ENCODE data around the gene MSN. TPM values are rescaled to one million over a fixed set of nuclear protein-coding genes. Genes with fewer than 3 reads are reported as not detected.

The MSN gene
- total and polyA plus RNA-seq, 12 donors, result 60.2 to 238 (median 120) TPM

- peak overlapping the region in 3 of 10 donors; percentile 27 to 56 (median 55) for H3K27ac ChIP-seq
- H3K4me3 ChIP-seq, result no peak overlapping the region
- ATAC-seq, result peak in 6 of 8 donors; percentile 18 to 64 (median 31)
- no peaks in the 10 kb centered on the region for H3K9me3 ChIP-seq
- intact Hi-C loops (cut with DNase I), result loop anchor here in 2 of 10 donors (5.0 to 10.0 kb wide), 2 partner anchors 46 to 123 kb away; no protein-coding TSS in a partner anchor
- 50 to 86% methylated on average over 2 of the region's 2 CpGs for WGBS, 2 donors
- peaks cover 0 to 19% (median 0%) of the 10 kb centered on the region in 7 donors for H3K27me3 ChIP-seq
- DNase-seq, result peak in 1 of 2 donors; percentile 7
- TF ChIP-seq CTCF (IDR thresholded peaks at IDR 0.05), result no peak
- peaks cover 0 to 91% (median 46%) of the 10 kb centered on the region in 9 donors for H3K4me1 ChIP-seq
- H3K36me3 ChIP-seq, result peaks cover 0 to 51% (median 0%) of the 10 kb centered on the region in 9 donors
These were observed 53.0 kb downstream of the MSN start for GRCh38 chrX:65720381-65720964.

- H3K4me3 ChIP-seq, result no peak overlapping the region
- 28 to 50% methylated on average over 2 of the region's 2 CpGs for WGBS, 2 donors
- no peak for TF ChIP-seq CTCF (IDR thresholded peaks at IDR 0.05)
- H3K36me3 ChIP-seq, result peaks cover 0 to 46% (median 4%) of the 10 kb centered on the region in 9 donors
- ATAC-seq, result peak in 3 of 8 donors; percentile 8 to 39 (median 18)
- intact Hi-C loops (cut with DNase I), result loop anchor here in 2 of 10 donors (5.0 to 10.0 kb wide), 2 partner anchors 49 to 126 kb away; no protein-coding TSS in a partner anchor
- peaks cover 0 to 83% (median 38%) of the 10 kb centered on the region in 9 donors for H3K4me1 ChIP-seq
- no peaks in the 10 kb centered on the region for H3K9me3 ChIP-seq
- H3K27me3 ChIP-seq, result peaks cover 0 to 5% (median 0%) of the 10 kb centered on the region in 7 donors
- no peak for DNase-seq
- H3K27ac ChIP-seq, result peak overlapping the region in 6 of 10 donors; percentile 12 to 67 (median 36)
These were observed 56.3 kb downstream of the MSN start for GRCh38 chrX:65723706-65724105.

- Histone ChIP-seq H3K9me3 (no peaks in the 10 kb centered on the region), H3K4me1 (peaks cover 0 to 56% (median 30%) of the 10 kb centered on the region in 9 donors), H3K4me3 (no peak overlapping the region), H3K36me3 (peaks cover 0 to 57% (median 16%) of the 10 kb centered on the region in 9 donors), H3K27ac (no peak overlapping the region), H3K27me3 (peaks cover 0 to 9% (median 0%) of the 10 kb centered on the region in 7 donors)
- 38 to 44% methylated on average over 1 of the region's 1 CpG for WGBS, 2 donors
- intact Hi-C loops (cut with DNase I), result loop anchor here in 1 of 10 donors (10.0 kb wide), 1 partner anchor 52 kb away; no protein-coding TSS in a partner anchor
- TF ChIP-seq CTCF (IDR thresholded peaks at IDR 0.05), result no peak
- DNase-seq (no peak), ATAC-seq (no peak)
These were observed 59.3 kb downstream of the MSN start for GRCh38 chrX:65726715-65727114.

- DNase-seq (no peak), ATAC-seq (no peak)
- Histone ChIP-seq H3K4me1 (peaks cover 0 to 22% (median 0%) of the 10 kb centered on the region in 9 donors), H3K4me3 (no peak overlapping the region), H3K27me3 (peaks cover 0 to 4% (median 0%) of the 10 kb centered on the region in 7 donors), H3K9me3 (no peaks in the 10 kb centered on the region), H3K27ac (no peak overlapping the region), H3K36me3 (peaks cover 0 to 95% (median 40%) of the 10 kb centered on the region in 9 donors)
- intact Hi-C loops (cut with DNase I), result no loop called here
- TF ChIP-seq CTCF (IDR thresholded peaks at IDR 0.05), result no peak
- WGBS, 2 donors, result 79 to 89% methylated on average over 1 of the region's 1 CpG
These were observed 64.3 kb downstream of the MSN start for GRCh38 chrX:65731684-65732289.
